SK-N-SH treated with all-trans-retinoic acid at 6 μM for 48 hours (cell line): ENCODE results near the gene MINDY4.

ENCODE experiments used
- BACH2 ChIP-seq: fragments of 250-450 bp; sonication (Bioruptor Pico); IDR thresholded peaks from 2 replicates; pipeline ENCODE4 v1.9.0; 2021; ENCODE audit warnings: mild to moderate bottlenecking, borderline replicate concordance
- CREB5 ChIP-seq: fragments of 250-450 bp; sonication (Bioruptor Pico); IDR thresholded peaks from 2 replicates; pipeline ENCODE4 v1.5.1; 2020; ENCODE audit warnings: low read depth, mild to moderate bottlenecking, moderate library complexity
- CSDC2 ChIP-seq: fragments of 250-450 bp; sonication (Bioruptor Pico); IDR thresholded peaks from 2 replicates; pipeline ENCODE4 v1.5.0; 2020; ENCODE audit warnings: mild to moderate bottlenecking, moderate library complexity
- ESRRG ChIP-seq: fragments of 250-450 bp; sonication (Bioruptor Pico); IDR thresholded peaks from 2 replicates; pipeline ENCODE4 v1.6.1; 2021; ENCODE audit warnings: mild to moderate bottlenecking
- GLIS3 ChIP-seq: fragments of 250-450 bp; sonication (Bioruptor Pico); IDR thresholded peaks from 2 replicates; pipeline ENCODE4 v1.5.0; 2020; ENCODE audit warnings: mild to moderate bottlenecking, moderate library complexity
- ISL1 ChIP-seq: fragments of 250-450 bp; sonication (Bioruptor Pico); IDR thresholded peaks from 2 replicates; pipeline ENCODE4 v2.1.2; 2022; ENCODE audit warnings: mild to moderate bottlenecking, moderate library complexity
- OSR1 ChIP-seq: fragments of 250-450 bp; sonication (Bioruptor Pico); IDR thresholded peaks from 2 replicates; pipeline ENCODE4 v1.8.0; 2022; ENCODE audit warnings: moderate library complexity, mild to moderate bottlenecking, inconsistent platforms
- RARB ChIP-seq: fragments of 250-450 bp; sonication (Bioruptor Pico); IDR thresholded peaks from 2 replicates; pipeline ENCODE4 v1.8.0; 2021; ENCODE audit warnings: mild to moderate bottlenecking, moderate library complexity
- ZFP30 ChIP-seq: fragments of 450-650 bp; formaldehyde crosslinking; IDR thresholded peaks from 2 replicates; pipeline ENCODE4 v1.5.0; 2022; ENCODE audit warnings: mild to moderate bottlenecking, moderate library complexity
- ZNF8 ChIP-seq: fragments of 450-650 bp; formaldehyde crosslinking; IDR thresholded peaks from 2 replicates; pipeline ENCODE4 v1.5.0; 2020; ENCODE audit warnings: mild to moderate bottlenecking, moderate library complexity
- TF ChIP-seq, protein P1 (sequence below): fragments of 250-450 bp; sonication (Bioruptor Pico); IDR thresholded peaks from 2 replicates; pipeline ENCODE4 v1.8.0; 2020; ENCODE audit warnings: mild to moderate bottlenecking, moderate library complexity, borderline replicate concordance
- TF ChIP-seq, protein P2 (sequence below): fragments of 250-450 bp; sonication (Bioruptor Pico); IDR thresholded peaks from 2 replicates; pipeline ENCODE4 v1.8.0; 2021; ENCODE audit warnings: low read depth, mild to moderate bottlenecking, moderate library complexity, borderline replicate concordance

GRCh38 chr7:30907527-30908267 is 136.5 kb downstream of the MINDY4 start:
- TF ChIP-seq OSR1 (CRISPR knock-in tag) (no peak), RARB (CRISPR knock-in tag) (no peak), GLIS3 (CRISPR knock-in tag) (no peak), BACH2 (CRISPR knock-in tag) (no peak), ZNF8 (CRISPR knock-in tag) (no peak), CREB5 (no peak), ZFP30 (CRISPR knock-in tag) (no peak), ISL1 (CRISPR knock-in tag) (no peak), ESRRG (CRISPR knock-in tag) (no peak), CSDC2 (no peak)
- TF ChIP-seq, protein P1, sequence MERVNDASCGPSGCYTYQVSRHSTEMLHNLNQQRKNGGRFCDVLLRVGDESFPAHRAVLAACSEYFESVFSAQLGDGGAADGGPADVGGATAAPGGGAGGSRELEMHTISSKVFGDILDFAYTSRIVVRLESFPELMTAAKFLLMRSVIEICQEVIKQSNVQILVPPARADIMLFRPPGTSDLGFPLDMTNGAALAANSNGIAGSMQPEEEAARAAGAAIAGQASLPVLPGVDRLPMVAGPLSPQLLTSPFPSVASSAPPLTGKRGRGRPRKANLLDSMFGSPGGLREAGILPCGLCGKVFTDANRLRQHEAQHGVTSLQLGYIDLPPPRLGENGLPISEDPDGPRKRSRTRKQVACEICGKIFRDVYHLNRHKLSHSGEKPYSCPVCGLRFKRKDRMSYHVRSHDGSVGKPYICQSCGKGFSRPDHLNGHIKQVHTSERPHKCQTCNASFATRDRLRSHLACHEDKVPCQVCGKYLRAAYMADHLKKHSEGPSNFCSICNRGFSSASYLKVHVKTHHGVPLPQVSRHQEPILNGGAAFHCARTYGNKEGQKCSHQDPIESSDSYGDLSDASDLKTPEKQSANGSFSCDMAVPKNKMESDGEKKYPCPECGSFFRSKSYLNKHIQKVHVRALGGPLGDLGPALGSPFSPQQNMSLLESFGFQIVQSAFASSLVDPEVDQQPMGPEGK (CRISPR knock-in tag), result no peak
- TF ChIP-seq, protein P2, sequence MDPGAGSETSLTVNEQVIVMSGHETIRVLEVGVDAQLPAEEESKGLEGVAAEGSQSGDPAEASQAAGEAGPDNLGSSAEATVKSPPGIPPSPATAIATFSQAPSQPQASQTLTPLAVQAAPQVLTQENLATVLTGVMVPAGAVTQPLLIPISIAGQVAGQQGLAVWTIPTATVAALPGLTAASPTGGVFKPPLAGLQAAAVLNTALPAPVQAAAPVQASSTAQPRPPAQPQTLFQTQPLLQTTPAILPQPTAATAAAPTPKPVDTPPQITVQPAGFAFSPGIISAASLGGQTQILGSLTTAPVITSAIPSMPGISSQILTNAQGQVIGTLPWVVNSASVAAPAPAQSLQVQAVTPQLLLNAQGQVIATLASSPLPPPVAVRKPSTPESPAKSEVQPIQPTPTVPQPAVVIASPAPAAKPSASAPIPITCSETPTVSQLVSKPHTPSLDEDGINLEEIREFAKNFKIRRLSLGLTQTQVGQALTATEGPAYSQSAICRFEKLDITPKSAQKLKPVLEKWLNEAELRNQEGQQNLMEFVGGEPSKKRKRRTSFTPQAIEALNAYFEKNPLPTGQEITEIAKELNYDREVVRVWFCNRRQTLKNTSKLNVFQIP (CRISPR knock-in tag), result no peak
